HepG2 (cell line): ENCODE measurements around the gene PTCD2. TPM values are rescaled to one million over a fixed set of nuclear protein-coding genes. Genes with fewer than 3 reads are reported as not detected.

ENCODE experiments used
- ATAC-seq: fragments of 200-7000 bp; cut with Tn5 transposase; 3 replicates; pipeline ENCODE4 v1.9.1; 2020; ENCODE audit warnings: mild to moderate bottlenecking, moderate library complexity
- BruUV-seq: library from RNA; stranded (reverse); fragments of 400-500 nt; replicated peaks from 2 replicates; lab custom pipeline; 2021; lab: Mats Ljungman, UMichigan
- CTCF ChIA-PET: fragments of 300-600 bp; formaldehyde crosslinking; extraction: SDS; loops from one replicate; lab custom pipeline; 2021; ENCODE audit warnings: low total read pairs, inconsistent platforms, low intra/inter-chr PET ratio; lab: Yijun Ruan, JAX
- POLR2A ChIA-PET: fragments of 350-600 bp; sonication (Branson Sonifier 250); formaldehyde crosslinking; loops from one replicate; lab custom pipeline; 2020; ENCODE audit warnings: antibody characterized with exemption, inconsistent platforms; lab: Yijun Ruan, JAX
- DNase-seq: peaks from one replicate; pipeline ENCODE4 v3.0.0-alpha.2; 2015; ENCODE audit warnings: low spot score
- FAIRE-seq: peaks from 3 replicates; lab custom pipeline; 2011; peaks lifted over from hg19 to GRCh38; lab: Jason Lieb, UNC
- H2AFZ ChIP-seq: one replicate; pipeline ENCODE4 v1.6.1; 2011; ENCODE audit warnings: low read length, inconsistent platforms
- H3K27ac ChIP-seq: fragments of 300-600 bp; 3 replicates; pipeline ENCODE4 v1.8.0; 2011; ENCODE audit warnings: mixed run types, mild to moderate bottlenecking, mixed read lengths, low read length, inconsistent platforms; ENCODE audit not compliant: insufficient read depth; ENCODE audit errors: extremely low read length
- H3K27me3 ChIP-seq, 2 experiments: fragments of 200-600 bp in 1 of 2; 2 replicates in 1 of 2; 3 replicates in 1 of 2; pipeline versions ENCODE4 v1.6.0 to v1.8.0; 2011; ENCODE audit warnings: low read length in 2 of 2, mild to moderate bottlenecking in 2 of 2, moderate library complexity in 2 of 2, inconsistent platforms in 1 of 2; ENCODE audit not compliant: insufficient read depth in 2 of 2, control insufficient read depth in 1 of 2
- H3K36me3 ChIP-seq, 2 experiments: fragments of 200-600 bp in 1 of 2; replicated peaks in 1 of 2; 2 replicates in 1 of 2; 3 replicates in 1 of 2; pipeline versions ENCODE4 v1.5.1 to v1.8.0; 2011; ENCODE audit warnings: low read length in 2 of 2, inconsistent platforms in 1 of 2; ENCODE audit not compliant: insufficient read depth in 2 of 2, control insufficient read depth in 1 of 2
- H3K4me1 ChIP-seq: 2 replicates; pipeline ENCODE4 v1.5.1; 2012; ENCODE audit warnings: low read length, inconsistent platforms; ENCODE audit not compliant: insufficient read depth
- H3K4me2 ChIP-seq: 2 replicates; pipeline ENCODE4 v1.6.0; 2011; ENCODE audit warnings: low read depth, low read length, inconsistent platforms
- H3K4me3 ChIP-seq, 3 experiments: fragments of 200-600 bp in 1 of 3; sonication (generic), shearing (Covaris generic) in 1 of 3; replicated peaks in 1 of 3; 2 replicates each; pipeline ENCODE4 v1.5.1; 2011 to 2016; ENCODE audit warnings: low read length in 3 of 3, inconsistent platforms in 2 of 3, low read depth in 2 of 3, mild to moderate bottlenecking in 2 of 3, control low read depth in 1 of 3, mixed read lengths in 1 of 3; ENCODE audit not compliant: insufficient read depth in 1 of 3
- H3K79me2 ChIP-seq: one replicate; pipeline ENCODE4 v1.6.1; 2011; ENCODE audit warnings: low read length, inconsistent platforms; ENCODE audit not compliant: insufficient read depth
- H3K9ac ChIP-seq: 2 replicates; pipeline ENCODE4 v1.6.0; 2011; ENCODE audit warnings: mild to moderate bottlenecking, low read depth, low read length, inconsistent platforms; ENCODE audit not compliant: insufficient read depth
- H3K9me3 ChIP-seq: 2 replicates; pipeline ENCODE4 v1.5.1; 2012; ENCODE audit warnings: mild to moderate bottlenecking, low read length
- H4K20me1 ChIP-seq: 2 replicates; pipeline ENCODE4 v1.6.0; 2011; ENCODE audit warnings: inconsistent platforms, mild to moderate bottlenecking, low read length, moderate library complexity; ENCODE audit not compliant: insufficient read depth
- AKNA ChIP-seq: sonication (generic); formaldehyde crosslinking; IDR thresholded peaks from 2 replicates; pipeline ENCODE4 v1.4.0; 2020; ENCODE audit warnings: missing genetic modification reagents, borderline replicate concordance
- DR1 ChIP-seq: sonication (generic); formaldehyde crosslinking; IDR thresholded peaks from 2 replicates; pipeline ENCODE4 v1.8.0; 2021; ENCODE audit warnings: mild to moderate bottlenecking, missing genetic modification reagents, inconsistent platforms
- IKZF1 ChIP-seq: fragments of 450-650 bp; IDR thresholded peaks from 2 replicates; pipeline ENCODE4 v1.7.1; 2016
- SMARCC2 ChIP-seq: fragments of 450-650 bp; IDR thresholded peaks from 2 replicates; pipeline ENCODE4 v1.6.1; 2017; ENCODE audit warnings: antibody characterized with exemption, mild to moderate bottlenecking
- TEF ChIP-seq: sonication (generic); formaldehyde crosslinking; IDR thresholded peaks from 2 replicates; pipeline ENCODE4 v1.5.0; 2020; ENCODE audit warnings: missing genetic modification reagents
- TIGD3 ChIP-seq: sonication (generic); formaldehyde crosslinking; IDR thresholded peaks from 2 replicates; pipeline ENCODE4 v1.5.1; 2020; ENCODE audit warnings: mild to moderate bottlenecking, missing genetic modification reagents, borderline replicate concordance
- TOPORS ChIP-seq: sonication (generic); formaldehyde crosslinking; IDR thresholded peaks from 2 replicates; pipeline ENCODE4 v1.8.0; 2023; ENCODE audit warnings: mild to moderate bottlenecking, missing genetic modification reagents
- ZNF10 ChIP-seq: sonication (generic); formaldehyde crosslinking; IDR thresholded peaks from 2 replicates; pipeline ENCODE4 v1.4.0; 2020; ENCODE audit warnings: mild to moderate bottlenecking, low read depth, missing genetic modification reagents, borderline replicate concordance
- ZNF362 ChIP-seq: sonication (generic); formaldehyde crosslinking; IDR thresholded peaks from 2 replicates; pipeline ENCODE4 v1.4.0; 2020; ENCODE audit warnings: missing genetic modification reagents, mild to moderate bottlenecking, borderline replicate concordance
- ZNF652 ChIP-seq: IDR thresholded peaks from 2 replicates; pipeline ENCODE4 v1.6.1; 2016; ENCODE audit warnings: low read depth, borderline replicate concordance
- WGBS: methylation state at CpG from one replicate; pipeline ENCODE4 v1.1.6; 2017; ENCODE audit warnings: low lambda C conversion rate; 5-methylcytosine and 5-hydroxymethylcytosine counted together
- in situ Hi-C: cut with HindIII; loops from 2 replicates; pipeline ENCODE4 v1.10.0; 2017; ENCODE audit warnings: low pct_unique_long_range_greater_than_20kb; ENCODE audit not compliant: extremely low pct_ligation_motif_present
- intact Hi-C: fragments of 100-400 bp; cut with micrococcal nuclease; formaldehyde crosslinking; loops from one replicate; pipeline ENCODE4 v1.10.0; 2022; ENCODE audit not compliant: unreplicated experiment
- polyA plus RNA-seq, 8 experiments: library from polyadenylated mRNA; depleted of rRNA in 3 of 8; stranded (reverse) in 7 of 8; unstranded in 1 of 8; fragments of >200 nt; fragmentation: Illumina TruSeq in 4 of 8; extraction: Trizol in 4 of 8; gene quantifications; 2 replicates each; pipeline versions ENCODE4 v1.2.1 to v1.2.3, GENCODE V29; 2011 to 2016; ENCODE audit warnings: low read depth in 4 of 8, missing spikeins in 1 of 8, mixed read lengths in 1 of 8; ENCODE audit not compliant: insufficient read depth in 1 of 8
- total RNA-seq, 5 experiments: library from RNA; depleted of rRNA; stranded (reverse); fragments of >200 nt; fragmentation: Illumina TruSeq; extraction: Trizol; gene quantifications; 2 replicates each; pipeline ENCODE4 v1.2.3, GENCODE V29; 2016; ENCODE audit warnings: low read depth in 1 of 5

The PTCD2 gene
- total and polyA plus RNA-seq, 2 of the 13 experiments (the other 11 are each of a cell fraction or from before 2014, with no cell fraction given) = 5.3 to 6.4 TPM

- no peak overlapping the region for H3K4me2 ChIP-seq
- no peak for TF ChIP-seq ZNF362 (CRISPR knock-in tag)
- TF ChIP-seq SMARCC2 = no peak
- TF ChIP-seq AKNA (CRISPR knock-in tag) = no peak
- TF ChIP-seq DR1 (CRISPR knock-in tag) = no peak
- TF ChIP-seq ZNF652 (CRISPR knock-in tag) = no peak
- TF ChIP-seq TEF (CRISPR knock-in tag) = no peak
- no peak for TF ChIP-seq TOPORS (CRISPR knock-in tag)
- no peak for TF ChIP-seq IKZF1
- no peak for TF ChIP-seq ZNF10
- no peak for TF ChIP-seq TIGD3
- no peak overlapping the region for H3K27ac ChIP-seq
- no peak overlapping the region for H2AFZ ChIP-seq
- H3K4me3 ChIP-seq = no peak overlapping the region
- H3K36me3 ChIP-seq = no peaks in the 10 kb centered on the region
- DNase-seq = no peak
- intact Hi-C loops (no loop called here), in situ Hi-C loops (no loop called here)
- no peak overlapping the region for H3K9ac ChIP-seq
- POLR2A ChIA-PET = no interaction called here
- 0 out of 5 replicates have a peak, but pooled peaks cover 0 to 5% of the 10 kb centered on the region in 2 experiments for H3K27me3 ChIP-seq
- BruUV-seq = no TSS peak
- H3K79me2 ChIP-seq = no peaks in the 10 kb centered on the region
- no peaks in the 10 kb centered on the region for H3K9me3 ChIP-seq
- H3K4me1 ChIP-seq = no peaks in the 10 kb centered on the region
- H4K20me1 ChIP-seq = no peaks in the 10 kb centered on the region
- CTCF ChIA-PET = no interaction called here
- FAIRE-seq = no peak
- no peak for ATAC-seq
- 45% methylated on average over 10 of the region's 10 CpGs for WGBS
These were observed 59.8 kb downstream of the PTCD2 start for GRCh38 chr5:72379936-72380335.
